GM18867 (cell line): ENCODE data around the gene SPRR2A.
"Not testable (repeated sequence)": the region's sequence is repeated elsewhere in the genome, so short reads cannot be mapped to it uniquely, and the experiment has no call there.

Source experiments
- ATAC-seq: cut with Tn5 transposase; IDR thresholded peaks from one replicate; pipeline ENCODE4 v1.9.1; 2021; ENCODE audit warnings: mild to moderate bottlenecking, moderate library complexity; ENCODE audit not compliant: unreplicated experiment

The SPRR2A gene

GRCh38 chr1:153025797-153026196 is 31.5 kb downstream of the SPRR2A start:
- ATAC-seq: no peak

DNA sequence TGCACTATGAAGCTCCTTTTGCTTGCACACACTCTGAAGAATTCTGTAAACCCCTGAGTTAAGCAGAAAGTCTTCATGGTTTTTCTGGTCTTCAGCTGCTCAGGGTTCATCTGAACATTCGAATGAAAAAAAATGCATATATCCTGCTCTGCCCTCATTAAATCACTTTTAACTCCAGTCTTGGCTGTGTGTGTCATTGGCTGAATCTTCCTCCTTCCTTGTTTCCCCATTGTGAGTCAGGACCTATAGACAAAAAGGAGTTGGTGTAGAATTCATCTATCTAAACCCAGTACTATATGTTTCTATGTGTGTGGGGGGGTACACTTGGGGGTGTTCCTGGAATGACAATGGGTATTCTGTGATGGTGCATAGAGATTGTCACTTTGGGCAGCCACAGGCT is 32.9 kb downstream of the SPRR2A start:
- no peak for ATAC-seq

GRCh38 chr1:153023109-153023508 is 34.2 kb downstream of the SPRR2A start:
- ATAC-seq: no peak

DNA sequence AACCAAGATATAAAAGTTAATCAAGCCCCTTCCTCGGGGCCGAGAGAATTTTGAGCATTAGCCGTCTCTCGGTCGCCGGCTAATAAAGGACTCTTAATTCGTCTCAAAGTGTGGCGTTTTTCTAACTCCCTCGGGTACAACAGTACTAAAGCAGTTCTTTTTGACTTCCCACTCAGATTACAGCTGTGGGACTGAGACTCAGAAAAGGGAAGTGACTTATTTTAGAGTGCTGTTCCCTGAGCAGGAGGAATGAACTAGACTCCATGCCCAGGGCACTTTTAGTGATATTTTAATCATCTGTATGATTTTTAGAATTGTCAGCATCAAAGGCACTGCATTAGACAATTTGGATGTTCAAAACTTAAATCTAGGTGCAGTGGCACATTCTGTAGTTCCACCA is 35.0 kb downstream of the SPRR2A start:
- not testable (repeated sequence) for ATAC-seq

DNA sequence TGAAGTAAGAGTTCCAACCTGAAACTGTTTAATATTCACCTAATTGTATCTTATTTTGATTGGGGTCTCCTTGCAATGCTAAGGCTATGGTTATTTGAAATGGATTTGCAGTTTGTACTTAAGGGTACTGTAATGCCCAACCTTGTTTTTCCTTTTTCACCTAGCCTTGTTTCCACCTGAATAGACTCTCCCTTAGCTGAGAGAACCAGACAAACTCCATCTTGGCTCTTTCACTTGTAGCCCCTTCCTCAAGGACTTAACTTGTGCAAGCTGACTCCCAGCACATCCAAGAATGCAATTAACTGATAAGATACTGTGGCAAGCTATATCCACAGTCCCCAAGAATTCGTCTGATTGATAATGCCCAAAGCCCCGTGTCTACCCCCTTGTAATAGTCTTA is 35.5 kb downstream of the SPRR2A start:
- not testable (repeated sequence) for ATAC-seq

DNA sequence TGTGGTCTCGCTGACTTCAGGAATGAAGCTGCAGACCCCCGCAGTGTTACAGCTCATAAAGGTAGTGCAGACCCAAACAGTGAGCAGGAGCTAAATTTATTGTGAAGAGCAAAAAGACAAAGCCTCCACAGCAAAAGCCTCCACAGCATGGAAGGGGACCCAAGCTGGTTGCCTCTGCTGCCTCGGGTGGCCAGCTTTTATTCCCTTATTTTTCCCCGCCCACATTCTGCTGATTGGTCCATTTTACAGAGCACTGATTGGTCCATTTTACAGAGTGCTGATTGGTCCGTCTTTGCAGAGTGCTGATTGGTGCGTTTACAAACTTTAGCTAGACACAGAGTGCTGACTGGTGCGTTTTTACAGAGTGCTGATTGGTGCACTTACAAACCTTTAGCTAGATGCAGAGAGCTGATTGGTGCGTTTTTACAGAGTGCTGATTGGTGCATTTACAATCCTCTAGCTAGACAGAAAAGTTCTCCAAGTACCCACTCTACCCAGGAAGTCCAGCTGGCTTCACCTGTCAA is 46.0 kb downstream of the SPRR2A start:
- ATAC-seq: not testable (repeated sequence)
